ENCODE data around the gene RANGAP1.

Gene RANGAP1

GRCh38 chr22:41250127-41250526, 35.9 kb downstream of the RANGAP1 start:
- no peaks in the 10 kb centered on the region for H3K4me1 ChIP-seq (ENCODE audit: control insufficient read depth in 1 of 2, insufficient read depth in 1 of 2, low read depth in 1 of 2, low read length in 1 of 2)
- H3K27me3 ChIP-seq: no peaks in the 10 kb centered on the region
- H3K4me3 ChIP-seq (ENCODE audit: low read depth in 1 of 2, low read length in 1 of 2): no peak overlapping the region
- peaks cover 96% of the 10 kb centered on the region for H3K36me3 ChIP-seq
- TF ChIP-seq CTCF (IDR thresholded peaks at IDR 0.05): no peak
- H3K27ac ChIP-seq: no peak overlapping the region
- no peaks in the 10 kb centered on the region for H3K9me3 ChIP-seq

GRCh38 chr22:41249442-41249841, 36.5 kb downstream of the RANGAP1 start:
- Histone ChIP-seq H3K27ac (no peak overlapping the region), H3K9me3 (no peaks in the 10 kb centered on the region), H3K4me1 (ENCODE audit: control insufficient read depth in 1 of 2, insufficient read depth in 1 of 2, low read depth in 1 of 2, low read length in 1 of 2) (no peaks in the 10 kb centered on the region), H3K36me3 (peaks cover 96% of the 10 kb centered on the region), H3K4me3 (ENCODE audit: low read depth in 1 of 2, low read length in 1 of 2) (no peak overlapping the region), H3K27me3 (no peaks in the 10 kb centered on the region)
- no peak for TF ChIP-seq CTCF (IDR thresholded peaks at IDR 0.05)

GRCh38 chr22:41248758-41249157, 37.2 kb downstream of the RANGAP1 start:
- Histone ChIP-seq H3K9me3 (no peaks in the 10 kb centered on the region), H3K4me1 (ENCODE audit: control insufficient read depth in 1 of 2, insufficient read depth in 1 of 2, low read depth in 1 of 2, low read length in 1 of 2) (no peaks in the 10 kb centered on the region), H3K36me3 (peaks cover 97% of the 10 kb centered on the region), H3K4me3 (ENCODE audit: low read depth in 1 of 2, low read length in 1 of 2) (no peak overlapping the region), H3K27ac (no peak overlapping the region), H3K27me3 (no peaks in the 10 kb centered on the region)
- TF ChIP-seq CTCF (IDR thresholded peaks at IDR 0.05): no peak

- Histone ChIP-seq H3K36me3 (peaks cover 93% of the 10 kb centered on the region), H3K4me1 (ENCODE audit: control insufficient read depth in 1 of 2, insufficient read depth in 1 of 2, low read depth in 1 of 2, low read length in 1 of 2) (no peaks in the 10 kb centered on the region), H3K9me3 (no peaks in the 10 kb centered on the region), H3K27me3 (no peaks in the 10 kb centered on the region), H3K4me3 (ENCODE audit: low read depth in 1 of 2, low read length in 1 of 2) (no peak overlapping the region), H3K27ac (no peak overlapping the region)
- TF ChIP-seq CTCF (IDR thresholded peaks at IDR 0.05): no peak
Measured at GRCh38 chr22:41248314-41248713, 37.7 kb downstream of the RANGAP1 start.

GRCh38 chr22:41247703-41248102, 38.3 kb downstream of the RANGAP1 start:
- no peak for TF ChIP-seq CTCF (IDR thresholded peaks at IDR 0.05)
- Histone ChIP-seq H3K4me3 (ENCODE audit: low read depth in 1 of 2, low read length in 1 of 2) (no peak overlapping the region), H3K36me3 (peaks cover 86% of the 10 kb centered on the region), H3K9me3 (no peaks in the 10 kb centered on the region), H3K4me1 (ENCODE audit: control insufficient read depth in 1 of 2, insufficient read depth in 1 of 2, low read depth in 1 of 2, low read length in 1 of 2) (no peaks in the 10 kb centered on the region), H3K27me3 (no peaks in the 10 kb centered on the region), H3K27ac (no peak overlapping the region)

- no peak overlapping the region for H3K27ac ChIP-seq
- no peaks in the 10 kb centered on the region for H3K27me3 ChIP-seq
- no peak for TF ChIP-seq CTCF (IDR thresholded peaks at IDR 0.05)
- H3K4me1 ChIP-seq (ENCODE audit: control insufficient read depth in 1 of 2, insufficient read depth in 1 of 2, low read depth in 1 of 2, low read length in 1 of 2): no peaks in the 10 kb centered on the region
- H3K4me3 ChIP-seq (ENCODE audit: low read depth in 1 of 2, low read length in 1 of 2): no peak overlapping the region
- H3K9me3 ChIP-seq: no peaks in the 10 kb centered on the region
- peaks cover 69% of the 10 kb centered on the region for H3K36me3 ChIP-seq
Measured at GRCh38 chr22:41245917-41246499, 40.0 kb downstream of the RANGAP1 start.
